Ramos (cell line): ENCODE measurements around the gene GPRIN2.

Experiments used
- in situ Hi-C: fragments of 300-500 bp; cut with MboI; formaldehyde crosslinking; loops from one replicate; pipeline ENCODE4 v1.14.3; 2022; ENCODE audit warnings: low sequenced_read_pairs; ENCODE audit not compliant: unreplicated experiment

GPRIN2 gene

GRCh38 chr10:46550076-46550790 lies 6.2 kb downstream of the GPRIN2 start:
- in situ Hi-C loops = no loop called here

GRCh38 chr10:46549171-46550075 lies 7.0 kb downstream of the GPRIN2 start:
- in situ Hi-C loops = no loop called here

- in situ Hi-C loops = no loop called here
Measured at GRCh38 chr10:46548498-46549090, 7.9 kb downstream of the GPRIN2 start.

GRCh38 chr10:46547541-46548497 lies 8.6 kb downstream of the GPRIN2 start:
- in situ Hi-C loops = no loop called here

GRCh38 chr10:46546591-46547540 lies 9.6 kb downstream of the GPRIN2 start:
- in situ Hi-C loops = no loop called here

GRCh38 chr10:46545861-46546590 lies 10.4 kb downstream of the GPRIN2 start:
- in situ Hi-C loops = no loop called here

- in situ Hi-C loops = no loop called here
Measured at GRCh38 chr10:46544989-46545791, 11.3 kb downstream of the GPRIN2 start.

- in situ Hi-C loops = no loop called here
Measured at GRCh38 chr10:46543466-46544377, 12.7 kb downstream of the GPRIN2 start.

- in situ Hi-C loops = no loop called here
Measured at GRCh38 chr10:46542567-46543465, 13.6 kb downstream of the GPRIN2 start.

- in situ Hi-C loops = no loop called here
Measured at GRCh38 chr10:46541735-46542566, 14.5 kb downstream of the GPRIN2 start.

GRCh38 chr10:46541017-46541661 lies 15.3 kb downstream of the GPRIN2 start:
- in situ Hi-C loops = no loop called here

GRCh38 chr10:46540412-46541016 lies 15.9 kb downstream of the GPRIN2 start:
- in situ Hi-C loops = no loop called here

- in situ Hi-C loops = no loop called here
Measured at GRCh38 chr10:46539596-46540411, 16.7 kb downstream of the GPRIN2 start.
